ENCODE measurements around the gene PHGDH. TPM values are rescaled to one million over a fixed set of nuclear protein-coding genes. Genes with fewer than 3 reads are reported as not detected.

Gene PHGDH
- total and polyA plus RNA-seq, 8 donors = 31.9 to 132 (median 107) TPM

DNA sequence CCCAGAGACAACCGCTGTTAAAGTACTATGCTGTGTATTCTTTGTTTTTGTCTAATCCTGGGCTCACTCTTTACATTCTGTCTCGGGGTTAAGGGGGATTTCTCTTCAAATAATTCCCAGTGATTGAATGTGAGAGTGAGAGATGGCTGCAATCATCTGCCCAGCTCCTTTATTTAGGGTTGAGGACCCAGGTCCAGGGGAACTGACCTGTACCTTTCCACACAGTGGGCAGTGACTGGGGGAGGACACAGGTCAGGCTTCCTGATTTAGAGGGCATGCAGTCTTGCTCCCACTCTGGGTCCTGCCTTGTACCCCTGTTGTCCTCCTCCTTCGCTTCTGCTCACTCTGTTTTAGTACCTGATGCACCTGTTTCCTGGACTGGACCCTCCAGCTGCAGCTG lies 22.0 kb downstream of the PHGDH start:
- Histone ChIP-seq H3K27ac (no peak overlapping the region), H3K4me3 (no peak overlapping the region), H3K4me1 (no peaks in the 10 kb centered on the region), H3K27me3 (no peaks in the 10 kb centered on the region), H3K9me3 (no peaks in the 10 kb centered on the region), H3K36me3 (peaks cover 0 to 19% of the 10 kb centered on the region in 2 donors)
- no peak for ATAC-seq
- intact Hi-C loops (cut with DNase I) = no loop called here
- DNase-seq = no peak
- TF ChIP-seq CTCF (IDR thresholded peaks at IDR 0.05) = no peak

DNA sequence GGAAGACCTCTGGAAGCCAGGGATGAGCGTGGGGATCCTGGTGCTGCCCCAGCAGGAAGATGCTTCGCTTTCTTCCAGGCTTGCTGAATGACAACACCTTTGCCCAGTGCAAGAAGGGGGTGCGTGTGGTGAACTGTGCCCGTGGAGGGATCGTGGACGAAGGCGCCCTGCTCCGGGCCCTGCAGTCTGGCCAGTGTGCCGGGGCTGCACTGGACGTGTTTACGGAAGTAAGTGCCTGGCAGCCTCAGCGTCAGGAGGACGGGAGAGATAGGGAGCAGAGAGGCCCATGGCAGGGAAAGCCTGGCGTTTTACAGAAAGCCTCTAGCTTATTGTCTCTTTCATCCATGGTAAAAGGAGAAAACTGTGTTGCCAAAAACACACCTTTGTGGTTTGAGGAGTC lies 23.5 kb downstream of the PHGDH start:
- H3K4me3 ChIP-seq = no peak overlapping the region
- no peak for TF ChIP-seq CTCF (IDR thresholded peaks at IDR 0.05)
- no peaks in the 10 kb centered on the region for H3K9me3 ChIP-seq
- ATAC-seq (no peak), DNase-seq (no peak)
- intact Hi-C loops (cut with DNase I) = no loop called here
- no peak overlapping the region for H3K27ac ChIP-seq
- H3K4me1 ChIP-seq = no peaks in the 10 kb centered on the region
- peaks cover 0 to 13% of the 10 kb centered on the region in 2 donors for H3K36me3 ChIP-seq
- no peaks in the 10 kb centered on the region for H3K27me3 ChIP-seq

- H3K4me1 ChIP-seq = no peaks in the 10 kb centered on the region
- H3K9me3 ChIP-seq = no peaks in the 10 kb centered on the region
- no peak overlapping the region for H3K27ac ChIP-seq
- H3K36me3 ChIP-seq = peaks cover 0 to 17% of the 10 kb centered on the region in 2 donors
- ATAC-seq = no peak
- intact Hi-C loops (cut with DNase I) = no loop called here
- no peak for DNase-seq
- H3K27me3 ChIP-seq = no peaks in the 10 kb centered on the region
- no peak for TF ChIP-seq CTCF (IDR thresholded peaks at IDR 0.05)
- H3K4me3 ChIP-seq = no peak overlapping the region
Measured at GRCh38 chr1:119736649-119737039, 24.9 kb downstream of the PHGDH start.

DNA sequence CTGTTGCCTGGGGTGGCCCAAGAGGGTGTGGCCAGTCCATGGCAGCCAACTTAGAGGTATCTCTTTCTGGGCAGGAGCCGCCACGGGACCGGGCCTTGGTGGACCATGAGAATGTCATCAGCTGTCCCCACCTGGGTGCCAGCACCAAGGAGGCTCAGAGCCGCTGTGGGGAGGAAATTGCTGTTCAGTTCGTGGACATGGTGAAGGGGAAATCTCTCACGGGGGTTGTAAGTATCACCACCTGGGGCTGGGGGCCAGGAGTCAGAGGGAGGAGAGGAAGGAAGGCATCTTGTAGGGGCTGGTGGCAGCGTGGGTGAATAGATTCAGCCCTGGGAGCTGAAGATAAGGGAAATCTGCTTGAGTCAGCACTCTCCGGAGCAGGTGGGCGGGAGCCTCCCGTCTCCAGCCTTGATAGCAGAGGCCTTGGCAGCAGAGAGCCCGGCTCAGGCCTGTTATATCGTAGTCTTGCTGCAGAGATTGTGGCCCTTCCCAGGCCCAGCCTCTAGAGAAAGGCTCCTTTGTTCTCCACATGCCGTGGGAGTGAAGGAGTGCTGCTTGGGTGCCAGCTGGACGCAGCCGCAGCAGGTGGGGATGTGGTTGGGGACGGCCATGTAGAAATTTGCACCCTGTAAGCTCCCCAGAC lies 25.4 kb downstream of the PHGDH start:
- peak in 1 of 4 donors; percentile 36 for DNase-seq
- H3K27me3 ChIP-seq = no peaks in the 10 kb centered on the region
- peaks cover 0 to 22% of the 10 kb centered on the region in 2 donors for H3K36me3 ChIP-seq
- TF ChIP-seq CTCF (IDR thresholded peaks at IDR 0.05) = no peak
- intact Hi-C loops (cut with DNase I) = no loop called here
- H3K9me3 ChIP-seq = no peaks in the 10 kb centered on the region
- no peak overlapping the region for H3K4me3 ChIP-seq
- ATAC-seq = no peak
- H3K27ac ChIP-seq = no peak overlapping the region
- H3K4me1 ChIP-seq = no peaks in the 10 kb centered on the region

DNA sequence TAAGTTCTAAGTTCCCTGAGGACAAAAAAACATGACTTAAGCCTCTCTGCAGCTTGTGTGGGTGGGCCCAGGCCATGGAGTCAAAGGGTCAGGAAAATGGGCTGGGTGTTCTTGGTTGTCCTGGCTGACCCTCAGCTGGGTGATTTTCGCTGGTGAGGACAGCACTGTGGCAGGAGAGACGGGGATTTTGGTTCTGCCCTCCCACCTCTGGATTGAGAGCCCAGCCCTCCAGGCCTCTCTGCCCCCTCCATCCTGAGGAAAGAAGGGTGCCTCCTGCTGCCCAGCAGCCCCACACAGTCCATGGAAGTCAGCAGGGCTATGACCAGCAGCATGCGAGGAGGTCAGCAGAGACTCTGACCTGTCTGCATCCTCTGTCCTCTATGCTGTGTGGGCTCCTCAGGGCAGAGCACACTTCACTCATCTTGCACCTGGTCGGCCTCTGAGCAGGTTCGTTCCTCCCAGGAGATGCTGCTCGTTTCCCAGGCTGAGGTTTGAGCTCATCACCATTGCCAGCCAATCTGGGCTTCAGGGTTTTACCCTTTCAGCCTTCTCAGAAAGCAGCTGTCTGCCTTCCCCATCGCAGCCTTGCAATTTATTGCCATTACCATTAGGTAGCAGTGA lies 26.5 kb downstream of the PHGDH start:
- H3K36me3 ChIP-seq = peaks cover 0 to 22% of the 10 kb centered on the region in 2 donors
- DNase-seq (no peak), ATAC-seq (no peak)
- no peak overlapping the region for H3K4me3 ChIP-seq
- H3K27me3 ChIP-seq = no peaks in the 10 kb centered on the region
- H3K4me1 ChIP-seq = no peaks in the 10 kb centered on the region
- no peaks in the 10 kb centered on the region for H3K9me3 ChIP-seq
- intact Hi-C loops (cut with DNase I) = no loop called here
- TF ChIP-seq CTCF (IDR thresholded peaks at IDR 0.05) = no peak
- no peak overlapping the region for H3K27ac ChIP-seq
